OCI-LY3 (cell line): ENCODE measurements around the gene FGD4.
A peak's percentile ranks its signal among the peaks of the same experiment; 100 is the strongest.

Source experiments
- H2AFZ ChIP-seq: fragments of 200-600, 300-600 bp; shearing (Covaris generic); 2 replicates; pipeline ENCODE4 v1.6.0; 2014; ENCODE audit warnings: antibody characterized with exemption, low read depth, low read length
- H3K27ac ChIP-seq: fragments of 200-600, 300-600 bp; sonication (generic); 2 replicates; pipeline ENCODE4 v1.5.1; 2014; ENCODE audit warnings: mild to moderate bottlenecking, low read length, moderate library complexity, mixed read lengths
- H3K27me3 ChIP-seq: fragments of 200-600, 300-600 bp; sonication (generic); 2 replicates; pipeline ENCODE4 v1.6.1; 2014; ENCODE audit warnings: low read depth, low read length, mixed read lengths
- H3K36me3 ChIP-seq: fragments of 200-600, 300-600 bp; sonication (generic); replicated peaks from 2 replicates; pipeline ENCODE3; 2014; ENCODE audit warnings: low read depth, low read length, mixed read lengths
- H3K4me1 ChIP-seq: fragments of 300-600, 200-600 bp; sonication (generic); 2 replicates; pipeline ENCODE4 v1.6.1; 2014; ENCODE audit warnings: low read length, mixed read lengths
- H3K4me2 ChIP-seq: fragments of 200-600, 300-600 bp; sonication (generic); 2 replicates; pipeline ENCODE4 v1.6.1; 2014; ENCODE audit warnings: low read length, mixed read lengths
- H3K4me3 ChIP-seq: fragments of 300-600, 200-600 bp; sonication (generic); 2 replicates; pipeline ENCODE4 v1.5.1; 2014; ENCODE audit warnings: antibody characterized with exemption, mild to moderate bottlenecking, low read length, moderate library complexity
- H3K79me2 ChIP-seq: fragments of 300-600, 200-600 bp; shearing (Covaris generic); 2 replicates; pipeline ENCODE4 v1.6.1; 2014; ENCODE audit warnings: mild to moderate bottlenecking, low read length, mixed read lengths
- H3K9ac ChIP-seq: fragments of 300-600, 200-600 bp; shearing (Covaris generic); 2 replicates; pipeline ENCODE4 v1.6.0; 2014; ENCODE audit warnings: mild to moderate bottlenecking, low read length, moderate library complexity
- H3K9me3 ChIP-seq: fragments of 200-600, 300-600 bp; shearing (Covaris generic); 2 replicates; pipeline ENCODE4 v1.6.1; 2014; ENCODE audit warnings: low read length, mixed read lengths; ENCODE audit not compliant: insufficient read depth
- H4K20me1 ChIP-seq: fragments of 200-600, 300-600 bp; sonication (generic); 2 replicates; pipeline ENCODE4 v1.6.1; 2016; ENCODE audit warnings: low read length, mixed read lengths; ENCODE audit not compliant: insufficient read depth
- EZH2phosphoT487 ChIP-seq: fragments of 200-600 bp; shearing (Covaris generic); IDR thresholded peaks from 2 replicates; pipeline ENCODE4 v1.6.1; 2018; ENCODE audit warnings: antibody characterized with exemption, mixed run types, low read depth
- TF ChIP-seq, protein P1 (sequence below): fragments of 200-600, 300-600 bp; sonication (generic); IDR thresholded peaks from 2 replicates; pipeline ENCODE4 v1.5.1; 2014; ENCODE audit warnings: antibody characterized with exemption, low read length, low read depth

FGD4 gene

DNA sequence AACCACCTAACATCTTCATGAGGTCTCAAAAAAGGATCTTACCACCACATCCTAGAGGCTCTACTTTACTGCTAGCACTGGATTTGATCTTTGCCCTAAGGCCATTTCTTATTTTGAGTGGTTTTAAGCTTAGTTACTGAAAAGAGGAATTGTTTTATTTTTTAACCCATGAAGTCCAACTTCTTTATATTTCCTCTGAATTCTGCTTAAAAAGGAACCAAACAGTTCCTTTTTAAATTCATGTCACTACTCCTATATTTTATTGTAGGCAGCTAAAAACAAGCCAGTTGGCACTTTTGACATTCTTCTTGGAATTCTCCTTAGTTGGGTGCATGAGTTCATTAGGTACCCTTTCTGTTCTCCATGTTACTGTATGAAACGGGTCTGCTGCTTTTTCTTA is 76.4 kb downstream of the FGD4 start:
- Histone ChIP-seq H3K4me1 (peaks cover 19% of the 10 kb centered on the region), H2AFZ (no peak overlapping the region), H3K79me2 (no peaks in the 10 kb centered on the region), H4K20me1 (no peaks in the 10 kb centered on the region), H3K9ac (no peak overlapping the region), H3K9me3 (no peaks in the 10 kb centered on the region), H3K27ac (no peak overlapping the region), H3K4me2 (no peak overlapping the region), H3K27me3 (no peaks in the 10 kb centered on the region), H3K4me3 (no peak overlapping the region), H3K36me3 (no peaks in the 10 kb centered on the region)
- TF ChIP-seq EZH2phosphoT487: no peak
- TF ChIP-seq, protein P1, sequence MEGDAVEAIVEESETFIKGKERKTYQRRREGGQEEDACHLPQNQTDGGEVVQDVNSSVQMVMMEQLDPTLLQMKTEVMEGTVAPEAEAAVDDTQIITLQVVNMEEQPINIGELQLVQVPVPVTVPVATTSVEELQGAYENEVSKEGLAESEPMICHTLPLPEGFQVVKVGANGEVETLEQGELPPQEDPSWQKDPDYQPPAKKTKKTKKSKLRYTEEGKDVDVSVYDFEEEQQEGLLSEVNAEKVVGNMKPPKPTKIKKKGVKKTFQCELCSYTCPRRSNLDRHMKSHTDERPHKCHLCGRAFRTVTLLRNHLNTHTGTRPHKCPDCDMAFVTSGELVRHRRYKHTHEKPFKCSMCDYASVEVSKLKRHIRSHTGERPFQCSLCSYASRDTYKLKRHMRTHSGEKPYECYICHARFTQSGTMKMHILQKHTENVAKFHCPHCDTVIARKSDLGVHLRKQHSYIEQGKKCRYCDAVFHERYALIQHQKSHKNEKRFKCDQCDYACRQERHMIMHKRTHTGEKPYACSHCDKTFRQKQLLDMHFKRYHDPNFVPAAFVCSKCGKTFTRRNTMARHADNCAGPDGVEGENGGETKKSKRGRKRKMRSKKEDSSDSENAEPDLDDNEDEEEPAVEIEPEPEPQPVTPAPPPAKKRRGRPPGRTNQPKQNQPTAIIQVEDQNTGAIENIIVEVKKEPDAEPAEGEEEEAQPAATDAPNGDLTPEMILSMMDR: no peak

DNA sequence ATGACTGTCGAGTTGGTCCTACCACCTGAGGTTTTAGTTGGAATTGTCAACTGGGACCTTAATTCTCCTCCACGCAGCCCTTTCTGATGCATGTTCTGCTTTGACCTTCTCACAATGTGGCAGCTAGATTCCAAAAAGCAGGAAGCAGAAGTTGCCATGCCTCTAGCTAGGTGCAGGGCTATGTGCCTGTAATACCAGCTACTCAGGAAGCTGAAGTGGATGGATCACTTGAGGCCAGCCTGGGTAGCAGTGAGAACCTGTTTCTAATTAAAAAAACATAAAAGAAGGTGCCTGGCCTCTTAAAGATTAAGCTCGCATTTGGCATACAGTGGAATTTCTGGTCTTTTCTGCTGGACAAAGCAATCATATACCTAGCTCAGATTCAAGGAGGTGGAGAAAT is 77.1 kb downstream of the FGD4 start:
- Histone ChIP-seq H3K36me3 (no peaks in the 10 kb centered on the region), H3K4me2 (no peak overlapping the region), H3K27me3 (no peaks in the 10 kb centered on the region), H3K79me2 (no peaks in the 10 kb centered on the region), H3K9me3 (no peaks in the 10 kb centered on the region), H3K9ac (no peak overlapping the region), H2AFZ (no peak overlapping the region), H3K4me3 (no peak overlapping the region), H4K20me1 (no peaks in the 10 kb centered on the region), H3K27ac (no peak overlapping the region), H3K4me1 (peaks cover 21% of the 10 kb centered on the region)
- TF ChIP-seq EZH2phosphoT487: no peak
- TF ChIP-seq, protein P1: no peak

DNA sequence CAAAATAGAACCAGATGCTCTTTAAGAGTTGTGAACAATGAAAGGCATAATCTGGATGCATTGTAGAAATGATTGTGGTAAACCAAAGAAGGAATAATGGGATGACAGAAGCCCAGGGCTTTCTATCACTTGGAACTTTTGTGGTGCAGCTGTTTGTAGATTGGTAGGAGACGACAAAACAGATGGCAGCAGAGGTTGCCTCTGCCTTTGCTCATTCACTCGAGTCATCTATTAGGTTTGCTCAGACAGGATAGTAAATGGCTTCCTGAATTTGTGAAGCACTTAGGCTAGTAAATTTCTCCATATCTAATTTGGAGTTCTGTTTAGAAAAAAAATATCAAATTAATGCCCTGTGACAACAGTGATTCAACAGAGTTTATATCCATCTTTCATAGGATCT is 78.4 kb downstream of the FGD4 start:
- Histone ChIP-seq H3K36me3 (no peaks in the 10 kb centered on the region), H3K4me3 (no peak overlapping the region), H3K27me3 (no peaks in the 10 kb centered on the region), H3K4me1 (peaks cover 34% of the 10 kb centered on the region), H3K4me2 (no peak overlapping the region), H2AFZ (no peak overlapping the region), H3K9ac (no peak overlapping the region), H3K27ac (no peak overlapping the region), H3K79me2 (no peaks in the 10 kb centered on the region), H3K9me3 (no peaks in the 10 kb centered on the region), H4K20me1 (no peaks in the 10 kb centered on the region)
- TF ChIP-seq EZH2phosphoT487: no peak
- TF ChIP-seq, protein P1: no peak

DNA sequence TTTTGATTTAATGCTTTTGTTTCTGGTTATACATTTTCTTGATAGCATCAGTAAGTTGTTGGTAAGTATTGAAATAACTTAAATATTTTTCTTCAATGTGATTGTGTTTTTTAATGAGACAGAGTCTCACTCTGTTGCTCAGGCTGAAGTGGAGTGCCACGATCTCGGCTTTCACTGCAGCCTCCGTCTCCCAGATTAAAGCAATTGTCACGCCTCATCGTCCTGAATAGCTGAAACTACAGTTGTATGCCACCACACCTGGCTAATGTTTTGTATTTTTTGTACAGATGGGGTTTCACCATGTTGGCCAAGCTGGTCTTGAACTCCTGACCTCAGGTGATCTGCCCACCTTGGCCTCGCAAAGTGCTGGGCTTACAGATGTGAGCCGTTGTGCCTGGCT is 78.8 kb downstream of the FGD4 start:
- H3K27me3 ChIP-seq: no peaks in the 10 kb centered on the region
- TF ChIP-seq EZH2phosphoT487: no peak
- TF ChIP-seq, protein P1: no peak
- H2AFZ ChIP-seq: no peak overlapping the region
- no peak overlapping the region for H3K27ac ChIP-seq
- no peak overlapping the region for H3K4me3 ChIP-seq
- H4K20me1 ChIP-seq: no peaks in the 10 kb centered on the region
- H3K4me2 ChIP-seq: 0 out of 2 replicates have a peak overlapping the region, but pooled peaks have one; percentile 35
- no peaks in the 10 kb centered on the region for H3K36me3 ChIP-seq
- H3K79me2 ChIP-seq: no peaks in the 10 kb centered on the region
- peaks cover 38% of the 10 kb centered on the region for H3K4me1 ChIP-seq
- H3K9me3 ChIP-seq: no peaks in the 10 kb centered on the region
- H3K9ac ChIP-seq: no peak overlapping the region
